Activated CD4-positive, alpha-beta T cell treated with anti-CD3 and anti-CD28 coated beads for 36 hours (primary cell): Measurements from ENCODE around the gene ASPSCR1. TPM values are rescaled to one million over a fixed set of nuclear protein-coding genes. Genes with fewer than 3 reads are reported as not detected.

Source experiments
- ATAC-seq: fragments of 200-7000 bp; cut with Tn5 transposase; one replicate; pipeline ENCODE4 v1.10.0; 2021; ENCODE audit warnings: mild to moderate bottlenecking, moderate library complexity
- CTCF ChIA-PET: fragments of 350-600 bp; sonication (Branson Sonifier 250); formaldehyde crosslinking; loops from one replicate; lab custom pipeline; 2021; ENCODE audit warnings: antibody characterized with exemption; lab: Charles Lee
- POLR2A ChIA-PET: fragments of 350-600 bp; sonication (Branson Sonifier 250); formaldehyde crosslinking; loops from one replicate; lab custom pipeline; 2021; ENCODE audit warnings: antibody characterized with exemption, inconsistent platforms; lab: Charles Lee
- DNase-seq: peaks from one replicate; pipeline ENCODE4 v3.0.0-alpha.2; 2020
- H3K27ac Mint-ChIP-seq: one replicate; pipeline ENCODE4 v1.8.0; 2021; ENCODE audit warnings: mixed read lengths
- H3K27me3 Mint-ChIP-seq: one replicate; pipeline ENCODE4 v1.8.0; 2021; ENCODE audit warnings: mixed read lengths
- H3K36me3 Mint-ChIP-seq: one replicate; pipeline ENCODE4 v1.8.0; 2021; ENCODE audit warnings: low read depth, mixed read lengths
- H3K4me1 Mint-ChIP-seq: one replicate; pipeline ENCODE4 v1.8.0; 2021; ENCODE audit warnings: mixed read lengths
- H3K4me3 Mint-ChIP-seq: one replicate; pipeline ENCODE4 v1.8.0; 2021; ENCODE audit warnings: mild to moderate bottlenecking, moderate library complexity, mixed read lengths
- H3K9me3 Mint-ChIP-seq: one replicate; pipeline ENCODE4 v1.8.0; 2021; ENCODE audit warnings: low read depth, mixed read lengths
- intact Hi-C, 2 experiments: fragments of 100-400 bp; cut with DNase I in 1 of 2; cut with micrococcal nuclease in 1 of 2; formaldehyde crosslinking; loops; one replicate each; pipeline versions ENCODE4 v1.14.2 to v1.15.1; 2022 to 2024; cut with DNase I, micrococcal nuclease
- total RNA-seq, 2 experiments: library from RNA; stranded (reverse); gene quantifications; one replicate each; pipeline ENCODE4 v1.2.3, GENCODE V29; 2021

ASPSCR1 gene
- total RNA-seq, 2 experiments from 2014 or later = 23.3 to 26.5 TPM

- DNase-seq = no peak
- CTCF ChIA-PET = interaction anchor here (0.6 to 0.9 kb wide), 2 partner anchors 13 to 58 kb away, joined by 3 to 4 read pairs; no protein-coding TSS in a partner anchor
- peaks cover 12% of the 10 kb centered on the region for H3K4me1 Mint-ChIP-seq
- intact Hi-C loops = no loop called here
- H3K36me3 Mint-ChIP-seq = no peaks in the 10 kb centered on the region
- POLR2A ChIA-PET = interaction anchor here (0.6 to 0.8 kb wide), 2 partner anchors 57 to 78 kb away, joined by 5 to 8 read pairs; no protein-coding TSS in a partner anchor
- no peak overlapping the region for H3K4me3 Mint-ChIP-seq
- peaks cover 3% of the 10 kb centered on the region for H3K27me3 Mint-ChIP-seq
- no peak for ATAC-seq
- no peaks in the 10 kb centered on the region for H3K9me3 Mint-ChIP-seq
- no peak overlapping the region for H3K27ac Mint-ChIP-seq
Measured at GRCh38 chr17:81964081-81964849, 13.2 kb upstream of the ASPSCR1 start.

- ChIA-PET POLR2A (no interaction called here), CTCF (interaction anchor here (0.8 kb wide), 1 partner anchor 287 kb away, joined by 3 read pairs; no protein-coding TSS in a partner anchor)
- H3K27me3 Mint-ChIP-seq = peaks cover 3% of the 10 kb centered on the region
- H3K36me3 Mint-ChIP-seq = no peaks in the 10 kb centered on the region
- peaks cover 15% of the 10 kb centered on the region for H3K4me1 Mint-ChIP-seq
- H3K27ac Mint-ChIP-seq = no peak overlapping the region
- no peaks in the 10 kb centered on the region for H3K9me3 Mint-ChIP-seq
- DNase-seq = no peak
- intact Hi-C loops = no loop called here
- no peak overlapping the region for H3K4me3 Mint-ChIP-seq
- ATAC-seq = no peak
Measured at GRCh38 chr17:81966343-81967243, 10.8 kb upstream of the ASPSCR1 start.

GRCh38 chr17:81967244-81967532 is 10.2 kb upstream of the ASPSCR1 start:
- peaks cover 3% of the 10 kb centered on the region for H3K27me3 Mint-ChIP-seq
- H3K4me3 Mint-ChIP-seq = peak overlapping the region; percentile 60
- no peaks in the 10 kb centered on the region for H3K9me3 Mint-ChIP-seq
- DNase-seq = no peak
- ChIA-PET POLR2A (no interaction called here), CTCF (interaction anchor here (0.8 to 1.0 kb wide), 4 partner anchors 13 to 288 kb away, joined by 3 to 5 read pairs (median 3); no protein-coding TSS in a partner anchor)
- no peak overlapping the region for H3K27ac Mint-ChIP-seq
- peaks cover 15% of the 10 kb centered on the region for H3K4me1 Mint-ChIP-seq
- intact Hi-C loops = no loop called here
- ATAC-seq = no peak
- H3K36me3 Mint-ChIP-seq = no peaks in the 10 kb centered on the region

GRCh38 chr17:81967533-81968395 is 9.7 kb upstream of the ASPSCR1 start:
- ChIA-PET CTCF (interaction anchor here (0.6 to 1.0 kb wide), 6 partner anchors 13 to 741 kb away, joined by 3 to 5 read pairs (median 3); no protein-coding TSS in a partner anchor), POLR2A (interaction anchor here (0.6 to 1.0 kb wide), 2 partner anchors 9 to 147 kb away, joined by 3 to 4 read pairs; no protein-coding TSS in a partner anchor)
- H3K27ac Mint-ChIP-seq = peak overlapping the region; percentile 88
- intact Hi-C loops = loop anchor here (1.0 to 2.0 kb wide), 5 partner anchors 10 to 131 kb away; partner anchors contain the start of genes ASPSCR1 (in 2 of the 2), CENPX (in 1 of the 2), FASN (in 1 of the 2) and LRRC45 (in 1 of the 2)
- peak overlapping the region; percentile 60 for H3K4me3 Mint-ChIP-seq
- no peaks in the 10 kb centered on the region for H3K27me3 Mint-ChIP-seq
- H3K4me1 Mint-ChIP-seq = peaks cover 15% of the 10 kb centered on the region
- DNase-seq = peak; percentile 95
- H3K36me3 Mint-ChIP-seq = no peaks in the 10 kb centered on the region
- peak; percentile 95 for ATAC-seq
- H3K9me3 Mint-ChIP-seq = no peaks in the 10 kb centered on the region

- Mint-ChIP-seq H3K27me3 (no peaks in the 10 kb centered on the region), H3K4me3 (peak overlapping the region; percentile 60), H3K4me1 (peaks cover 15% of the 10 kb centered on the region), H3K36me3 (no peaks in the 10 kb centered on the region), H3K27ac (peak overlapping the region; percentile 88), H3K9me3 (no peaks in the 10 kb centered on the region)
- CTCF ChIA-PET = interaction anchor here (0.9 to 1.4 kb wide), 2 partner anchors 9 to 68 kb away, joined by 3 read pairs; no protein-coding TSS in a partner anchor
- DNase-seq (no peak), ATAC-seq (no peak)
- POLR2A ChIA-PET = interaction anchor here (0.6 to 1.0 kb wide), 3 partner anchors 8 to 599 kb away, joined by 3 to 4 read pairs (median 3); no protein-coding TSS in a partner anchor
- intact Hi-C loops = loop anchor here (1.0 to 2.0 kb wide), 5 partner anchors 9 to 130 kb away; partner anchors contain the start of genes ASPSCR1 (in 2 of the 2), CENPX (in 1 of the 2), FASN (in 1 of the 2) and LRRC45 (in 1 of the 2)
Measured at GRCh38 chr17:81968396-81968745, 9.1 kb upstream of the ASPSCR1 start.

GRCh38 chr17:81968850-81969812 is 8.3 kb upstream of the ASPSCR1 start:
- POLR2A ChIA-PET = interaction anchor here (0.6 kb wide), 1 partner anchor 599 kb away, joined by 3 read pairs; no protein-coding TSS in a partner anchor
- no peak for ATAC-seq
- intact Hi-C loops = loop anchor here (1.0 to 2.0 kb wide), 5 partner anchors 8 to 130 kb away; partner anchors contain the start of genes ASPSCR1 (in 2 of the 2), CENPX (in 1 of the 2), FASN (in 1 of the 2) and LRRC45 (in 1 of the 2)
- Mint-ChIP-seq H3K27me3 (no peaks in the 10 kb centered on the region), H3K27ac (no peak overlapping the region), H3K4me3 (no peak overlapping the region), H3K9me3 (no peaks in the 10 kb centered on the region), H3K36me3 (no peaks in the 10 kb centered on the region), H3K4me1 (peaks cover 15% of the 10 kb centered on the region)
- CTCF ChIA-PET = interaction anchor here (0.7 to 1.4 kb wide), 2 partner anchors 10 to 1085 kb away, joined by 3 read pairs; no protein-coding TSS in a partner anchor
- no peak for DNase-seq

GRCh38 chr17:81973432-81973831 is 4.0 kb upstream of the ASPSCR1 start:
- DNase-seq (no peak), ATAC-seq (no peak)
- intact Hi-C loops = loop anchor here in 1 of 2 experiments (10.0 kb wide), 1 partner anchor 939 kb away; the partner anchor contains the start of gene BAIAP2
- ChIA-PET POLR2A (no interaction called here), CTCF (interaction anchor here (1.0 kb wide), 1 partner anchor 14 kb away, joined by 3 read pairs; no protein-coding TSS in a partner anchor)
- Mint-ChIP-seq H3K36me3 (peaks cover 5% of the 10 kb centered on the region), H3K27ac (no peak overlapping the region), H3K27me3 (no peaks in the 10 kb centered on the region), H3K4me3 (no peak overlapping the region), H3K9me3 (no peaks in the 10 kb centered on the region), H3K4me1 (peaks cover 21% of the 10 kb centered on the region)

- CTCF ChIA-PET = interaction anchor here (0.7 to 1.9 kb wide), 2 partner anchors 12 to 17 kb away, joined by 4 to 7 read pairs; no protein-coding TSS in a partner anchor
- peak; percentile 71 for DNase-seq
- intact Hi-C loops = loop anchor here (1.0 to 10.0 kb wide), 21 partner anchors 8 to 942 kb away; partner anchors contain the start of genes ACTG1 (in 1 of the 2), ALYREF (in 1 of the 2), ANAPC11 (in 1 of the 2) and ARHGDIA (in 1 of the 2)
- no peaks in the 10 kb centered on the region for H3K27me3 Mint-ChIP-seq
- H3K27ac Mint-ChIP-seq = peak overlapping the region; percentile 98
- POLR2A ChIA-PET = interaction anchor here (1.1 kb wide), 1 partner anchor 9 kb away, joined by 3 read pairs; no protein-coding TSS in a partner anchor
- H3K4me3 Mint-ChIP-seq = peak overlapping the region; percentile 94
- no peaks in the 10 kb centered on the region for H3K9me3 Mint-ChIP-seq
- peaks cover 5% of the 10 kb centered on the region for H3K36me3 Mint-ChIP-seq
- peak; percentile 49 for ATAC-seq
- peaks cover 32% of the 10 kb centered on the region for H3K4me1 Mint-ChIP-seq
Measured at GRCh38 chr17:81976332-81977210, 858 bp upstream of the ASPSCR1 start.
